ENCODE measurements around the gene LSP1. TPM values are rescaled to one million over a fixed set of nuclear protein-coding genes. Genes with fewer than 3 reads are reported as not detected.

LSP1 gene
- total RNA-seq, 2 experiments from 2014 or later, result 228 to 232 TPM

- H3K4me3 Mint-ChIP-seq, result no peak overlapping the region
- peak; percentile 45 to 84 (median 64) for DNase-seq
- Histone ChIP-seq H3K27me3 (ENCODE audit: control insufficient read depth in 1 of 2, insufficient read depth in 2 of 2, low read length in 2 of 2) (peaks cover 8 to 16% of the 10 kb centered on the region in 2 experiments), H3K9me3 (ENCODE audit: control insufficient read depth in 1 of 2, insufficient read depth in 1 of 2, low read length in 2 of 2) (peaks cover 0 to 3% of the 10 kb centered on the region in 2 experiments), H3K27ac (ENCODE audit: low read depth in 1 of 2, low read length in 2 of 2) (no peak overlapping the region), H3K4me3 (ENCODE audit: low read length) (no peak overlapping the region), H3K4me1 (ENCODE audit: insufficient read depth, low read length) (peaks cover 10% of the 10 kb centered on the region), H3K36me3 (ENCODE audit: insufficient read depth, low read length) (no peaks in the 10 kb centered on the region)
- H3K27ac Mint-ChIP-seq, result no peak overlapping the region
- intact Hi-C loops (cut with DNase I, micrococcal nuclease), result loop anchor here (1.0 to 5.0 kb wide), 5 partner anchors 65 to 180 kb away; no protein-coding TSS in a partner anchor
- POLR2A ChIA-PET, result interaction anchor here (0.8 to 1.5 kb wide), 2 partner anchors 139 to 179 kb away, joined by 4 to 14 read pairs; no protein-coding TSS in a partner anchor
- TF ChIP-seq CTCF (IDR thresholded peaks at IDR 0.05), result peak; percentile 97
- peak; percentile 75 for ATAC-seq (ENCODE audit: poor library complexity)
- no peaks in the 10 kb centered on the region for H3K4me1 Mint-ChIP-seq (ENCODE audit: low read depth)
- CTCF ChIA-PET, result interaction anchor here (0.7 to 7.0 kb wide), 10 partner anchors 19 to 320 kb away, joined by 3 to 116 read pairs (median 6); no protein-coding TSS in a partner anchor
- H3K9me3 Mint-ChIP-seq, result no peaks in the 10 kb centered on the region
- H3K36me3 Mint-ChIP-seq (ENCODE audit: low read depth), result no peaks in the 10 kb centered on the region
- peaks cover 5% of the 10 kb centered on the region for H3K27me3 Mint-ChIP-seq
Observed at GRCh38 chr11:1832211-1832919, 20.5 kb upstream of the LSP1 start.

- CTCF ChIA-PET, result interaction anchor here (0.7 to 7.0 kb wide), 10 partner anchors 18 to 319 kb away, joined by 3 to 116 read pairs (median 6); no protein-coding TSS in a partner anchor
- no peak overlapping the region for H3K4me3 ChIP-seq (ENCODE audit: low read length)
- no peak overlapping the region for H3K4me3 Mint-ChIP-seq
Observed at GRCh38 chr11:1832920-1833295, 20.0 kb upstream of the LSP1 start.

More at GRCh38 chr11:1832920-1833295, 20.0 kb upstream of the LSP1 start:
- H3K27me3 ChIP-seq (ENCODE audit: control insufficient read depth in 1 of 2, insufficient read depth in 2 of 2, low read length in 2 of 2), result peaks cover 8 to 16% of the 10 kb centered on the region in 2 experiments
- H3K4me1 ChIP-seq (ENCODE audit: insufficient read depth, low read length), result peaks cover 16% of the 10 kb centered on the region
- H3K27ac ChIP-seq (ENCODE audit: low read depth in 1 of 2, low read length in 2 of 2), result no peak overlapping the region
- no peak for TF ChIP-seq CTCF (IDR thresholded peaks at IDR 0.05)
- H3K9me3 Mint-ChIP-seq, result no peaks in the 10 kb centered on the region
- H3K9me3 ChIP-seq (ENCODE audit: control insufficient read depth in 1 of 2, insufficient read depth in 1 of 2, low read length in 2 of 2), result peaks cover 0 to 3% of the 10 kb centered on the region in 2 experiments
- no peaks in the 10 kb centered on the region for H3K36me3 Mint-ChIP-seq (ENCODE audit: low read depth)
- H3K27me3 Mint-ChIP-seq, result peaks cover 5% of the 10 kb centered on the region
- no peak overlapping the region for H3K27ac Mint-ChIP-seq
- no peaks in the 10 kb centered on the region for H3K36me3 ChIP-seq (ENCODE audit: insufficient read depth, low read length)
- intact Hi-C loops (cut with DNase I, micrococcal nuclease), result loop anchor here (1.0 to 5.0 kb wide), 6 partner anchors 66 to 319 kb away; no protein-coding TSS in a partner anchor
- POLR2A ChIA-PET, result interaction anchor here (0.8 to 1.5 kb wide), 2 partner anchors 139 to 180 kb away, joined by 4 to 14 read pairs; no protein-coding TSS in a partner anchor
- no peak for ATAC-seq (ENCODE audit: poor library complexity)
- H3K4me1 Mint-ChIP-seq (ENCODE audit: low read depth), result peaks cover 4% of the 10 kb centered on the region
- peak in 1 of 14 experiments; percentile 33 for DNase-seq
